ENCODE measurements around the gene CBFA2T2. TPM values are rescaled to one million over a fixed set of nuclear protein-coding genes. Genes with fewer than 3 reads are reported as not detected.

CBFA2T2 gene
- total RNA-seq, 4 donors from 2014 or later, result 31.2 to 51.3 (median 37.8) TPM

DNA sequence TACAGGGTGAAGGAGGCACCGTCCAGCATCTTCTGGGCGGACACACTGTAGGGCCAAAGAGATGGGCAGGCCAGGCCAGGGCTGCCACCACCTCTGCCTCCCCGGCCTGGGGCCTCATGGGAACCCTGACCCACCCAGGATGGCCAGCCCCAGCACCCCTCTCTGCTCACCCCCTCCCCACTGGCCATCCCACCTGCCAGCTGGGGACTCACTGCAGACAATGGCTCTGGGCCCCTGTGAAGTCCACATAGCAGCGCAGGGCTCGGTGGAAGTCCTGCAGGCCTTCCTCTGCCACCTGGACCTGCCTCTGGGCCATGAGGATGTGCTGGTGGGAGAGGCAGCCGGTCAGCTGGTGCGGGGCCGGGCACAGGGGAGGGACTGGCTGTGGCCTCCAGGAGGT, 168.6 kb downstream of the CBFA2T2 start:
- Histone ChIP-seq H3K9me3 (no peaks in the 10 kb centered on the region), H3K27me3 (no peaks in the 10 kb centered on the region), H3K36me3 (peaks cover 0 to 43% (median 0%) of the 10 kb centered on the region in 3 donors), H3K27ac (no peak overlapping the region), H3K4me3 (no peak overlapping the region), H3K4me1 (peaks cover 0 to 28% (median 0%) of the 10 kb centered on the region in 4 donors)
- TF ChIP-seq, protein P1, sequence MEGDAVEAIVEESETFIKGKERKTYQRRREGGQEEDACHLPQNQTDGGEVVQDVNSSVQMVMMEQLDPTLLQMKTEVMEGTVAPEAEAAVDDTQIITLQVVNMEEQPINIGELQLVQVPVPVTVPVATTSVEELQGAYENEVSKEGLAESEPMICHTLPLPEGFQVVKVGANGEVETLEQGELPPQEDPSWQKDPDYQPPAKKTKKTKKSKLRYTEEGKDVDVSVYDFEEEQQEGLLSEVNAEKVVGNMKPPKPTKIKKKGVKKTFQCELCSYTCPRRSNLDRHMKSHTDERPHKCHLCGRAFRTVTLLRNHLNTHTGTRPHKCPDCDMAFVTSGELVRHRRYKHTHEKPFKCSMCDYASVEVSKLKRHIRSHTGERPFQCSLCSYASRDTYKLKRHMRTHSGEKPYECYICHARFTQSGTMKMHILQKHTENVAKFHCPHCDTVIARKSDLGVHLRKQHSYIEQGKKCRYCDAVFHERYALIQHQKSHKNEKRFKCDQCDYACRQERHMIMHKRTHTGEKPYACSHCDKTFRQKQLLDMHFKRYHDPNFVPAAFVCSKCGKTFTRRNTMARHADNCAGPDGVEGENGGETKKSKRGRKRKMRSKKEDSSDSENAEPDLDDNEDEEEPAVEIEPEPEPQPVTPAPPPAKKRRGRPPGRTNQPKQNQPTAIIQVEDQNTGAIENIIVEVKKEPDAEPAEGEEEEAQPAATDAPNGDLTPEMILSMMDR (IDR thresholded peaks at IDR 0.05), result no peak
- no peak for TF ChIP-seq POLR2A (IDR thresholded peaks at IDR 0.05)
- DNase-seq, result no peak

GRCh38 chr20:33658929-33659328, 169.0 kb downstream of the CBFA2T2 start:
- DNase-seq, result no peak
- H3K4me3 ChIP-seq, result no peak overlapping the region
- no peaks in the 10 kb centered on the region for H3K9me3 ChIP-seq
- peaks cover 0 to 25% (median 0%) of the 10 kb centered on the region in 4 donors for H3K4me1 ChIP-seq
- H3K36me3 ChIP-seq, result peaks cover 0 to 43% (median 0%) of the 10 kb centered on the region in 3 donors
- TF ChIP-seq POLR2A (IDR thresholded peaks at IDR 0.05), result no peak
- TF ChIP-seq, protein P1 (IDR thresholded peaks at IDR 0.05), result no peak
- H3K27me3 ChIP-seq, result no peaks in the 10 kb centered on the region
- no peak overlapping the region for H3K27ac ChIP-seq

DNA sequence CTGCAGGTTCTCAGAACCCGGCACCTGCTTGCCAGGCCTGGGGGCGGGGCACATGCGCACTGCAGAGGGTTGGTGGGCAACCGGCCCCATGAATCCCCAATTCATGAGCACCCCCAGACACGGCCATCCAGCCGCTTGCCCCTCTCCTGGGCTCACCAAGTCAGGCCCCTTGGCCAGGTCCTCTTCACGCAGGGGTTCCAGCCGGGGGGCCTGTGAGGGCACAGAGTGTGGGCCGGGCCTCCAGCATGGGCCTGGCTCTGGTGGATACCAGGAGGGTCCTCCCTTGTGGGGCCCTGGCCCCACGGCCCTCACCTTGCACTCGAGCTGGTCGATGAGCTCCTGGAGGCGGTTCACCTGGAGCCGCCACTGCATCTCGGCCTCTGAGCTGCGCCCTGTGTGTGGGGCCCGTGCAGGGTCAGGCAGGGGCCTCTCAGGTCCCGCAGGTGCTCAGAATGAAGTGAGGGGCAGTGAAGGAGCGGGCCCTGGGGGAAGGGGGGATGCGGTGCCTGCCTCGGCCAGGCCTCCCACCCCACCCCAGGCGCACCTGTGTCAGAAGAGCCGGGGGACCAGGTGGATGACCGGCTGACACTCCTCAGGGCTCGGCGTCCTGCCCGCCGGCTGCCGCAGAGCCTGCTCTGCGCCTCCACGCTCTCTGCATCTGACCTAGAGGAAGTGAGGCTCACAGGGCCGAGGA, 169.6 kb downstream of the CBFA2T2 start:
- peaks cover 0 to 28% (median 3%) of the 10 kb centered on the region in 4 donors for H3K4me1 ChIP-seq
- TF ChIP-seq, protein P1 (IDR thresholded peaks at IDR 0.05), result no peak
- TF ChIP-seq POLR2A (IDR thresholded peaks at IDR 0.05), result no peak
- no peaks in the 10 kb centered on the region for H3K9me3 ChIP-seq
- peaks cover 0 to 43% (median 0%) of the 10 kb centered on the region in 3 donors for H3K36me3 ChIP-seq
- DNase-seq, result peak in 1 of 3 donors; percentile 27
- no peaks in the 10 kb centered on the region for H3K27me3 ChIP-seq
- no peak overlapping the region for H3K4me3 ChIP-seq
- H3K27ac ChIP-seq, result no peak overlapping the region

DNA sequence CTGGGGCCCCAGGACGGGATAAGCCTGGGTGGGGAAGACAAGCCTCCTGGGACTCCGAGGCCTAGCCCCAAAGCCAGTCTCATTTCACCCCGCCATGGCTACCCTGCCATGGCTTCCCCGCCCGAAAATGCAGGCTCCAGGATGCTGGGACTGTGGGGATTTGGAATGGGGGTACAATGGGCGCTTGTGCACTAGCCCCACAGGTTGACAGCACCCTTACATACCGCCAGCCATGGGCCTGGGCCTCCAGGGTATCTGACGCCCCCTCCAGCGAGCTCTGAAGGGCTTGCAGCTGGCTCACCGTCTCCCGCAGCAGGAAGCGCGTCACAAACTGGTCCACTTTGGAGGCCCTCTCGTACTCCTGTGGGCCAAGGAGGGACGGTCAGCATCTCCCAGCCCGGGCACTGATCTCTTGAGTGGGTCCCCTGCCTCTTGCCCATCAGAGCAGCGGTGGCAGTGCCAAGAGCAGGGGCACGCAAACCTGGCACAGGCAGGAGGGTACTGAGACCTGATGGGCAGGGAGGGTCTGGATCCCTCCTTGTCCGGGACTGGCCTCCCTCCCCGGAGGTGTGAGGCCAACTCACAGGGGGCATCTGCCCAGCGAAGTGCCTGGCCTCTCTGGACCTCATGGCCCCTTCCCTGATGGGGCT, 170.3 kb downstream of the CBFA2T2 start:
- TF ChIP-seq, protein P1 (IDR thresholded peaks at IDR 0.05), result no peak
- TF ChIP-seq POLR2A (IDR thresholded peaks at IDR 0.05), result no peak
- no peaks in the 10 kb centered on the region for H3K9me3 ChIP-seq
- peaks cover 0 to 43% (median 0%) of the 10 kb centered on the region in 3 donors for H3K36me3 ChIP-seq
- no peak overlapping the region for H3K27ac ChIP-seq
- no peak overlapping the region for H3K4me3 ChIP-seq
- peaks cover 0 to 23% (median 4%) of the 10 kb centered on the region in 4 donors for H3K4me1 ChIP-seq
- no peaks in the 10 kb centered on the region for H3K27me3 ChIP-seq
- peak in 1 of 3 donors; percentile 41 for DNase-seq

DNA sequence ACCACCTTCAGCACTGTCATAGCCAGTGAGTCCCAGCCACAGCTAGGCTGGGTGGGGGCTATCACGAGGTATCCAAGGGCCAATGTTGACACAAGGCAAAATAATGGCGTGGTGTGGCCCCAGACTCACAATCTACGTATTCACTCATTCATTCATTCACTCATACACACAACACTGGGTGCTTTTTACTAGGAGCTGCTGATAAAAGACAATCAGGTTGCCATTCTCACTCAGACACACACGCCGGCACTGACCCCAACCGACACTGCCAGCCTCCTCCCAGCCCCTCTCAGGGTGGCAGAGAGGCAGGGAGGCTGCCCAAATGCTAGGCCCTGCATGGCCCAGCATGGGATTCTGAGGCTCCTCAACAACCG, 170.8 kb downstream of the CBFA2T2 start:
- H3K27ac ChIP-seq, result no peak overlapping the region
- no peak for DNase-seq
- H3K4me3 ChIP-seq, result no peak overlapping the region
- TF ChIP-seq POLR2A (IDR thresholded peaks at IDR 0.05), result no peak
- TF ChIP-seq, protein P1 (IDR thresholded peaks at IDR 0.05), result no peak
- no peaks in the 10 kb centered on the region for H3K27me3 ChIP-seq
- H3K4me1 ChIP-seq, result peaks cover 0 to 19% (median 4%) of the 10 kb centered on the region in 4 donors
- no peaks in the 10 kb centered on the region for H3K9me3 ChIP-seq
- H3K36me3 ChIP-seq, result peaks cover 0 to 43% (median 0%) of the 10 kb centered on the region in 3 donors
